A549 (cell line): ENCODE measurements around the gene PEX7.

ENCODE experiments used
- CBX2 ChIP-seq: fragments of 200-600 bp; sonication (generic); IDR thresholded peaks from 2 replicates; pipeline ENCODE4 v1.6.1; 2016; ENCODE audit warnings: low read depth, mild to moderate bottlenecking, borderline replicate concordance
- EHMT2 ChIP-seq: fragments of 200-600 bp; sonication (generic); IDR thresholded peaks from 2 replicates; pipeline ENCODE4 v1.6.1; 2016; ENCODE audit warnings: antibody characterized with exemption, low read depth, mild to moderate bottlenecking, moderate library complexity
- FOSL2 ChIP-seq, 2 experiments: fragments of 450-650 bp in 1 of 2; fragments of >200 bp in 1 of 2; sonication (Bioruptor Twin) in 1 of 2; formaldehyde crosslinking; IDR thresholded peaks; 2 replicates each; pipeline versions ENCODE4 v1.5.0 to v1.6.1; 2016 to 2020; ENCODE audit warnings: mild to moderate bottlenecking in 1 of 2, moderate library complexity in 1 of 2
- MYC ChIP-seq: IDR thresholded peaks from 2 replicates; pipeline ENCODE4 v1.6.1; 2012; ENCODE audit warnings: mild to moderate bottlenecking, inconsistent platforms, low read length, improper control_type of control experiment, borderline replicate concordance
- SREBF2 ChIP-seq: fragments of 450-650 bp; IDR thresholded peaks from 2 replicates; pipeline ENCODE4 v1.6.1; 2014; ENCODE audit warnings: mild to moderate bottlenecking, moderate library complexity
- TF ChIP-seq, protein P1 (sequence below): fragments of >200 bp; sonication (Bioruptor Twin); formaldehyde crosslinking; IDR thresholded peaks from 3 replicates; pipeline ENCODE4 v1.5.1; 2016
- TF ChIP-seq, protein P2 (sequence below): fragments of 200-600 bp; sonication (generic); IDR thresholded peaks from 2 replicates; pipeline ENCODE4 v1.6.1; 2016; ENCODE audit warnings: antibody characterized with exemption, mild to moderate bottlenecking, moderate library complexity
- TF ChIP-seq, protein P3 (sequence below): IDR thresholded peaks from 2 replicates; pipeline ENCODE4 v1.6.1; 2012

DNA sequence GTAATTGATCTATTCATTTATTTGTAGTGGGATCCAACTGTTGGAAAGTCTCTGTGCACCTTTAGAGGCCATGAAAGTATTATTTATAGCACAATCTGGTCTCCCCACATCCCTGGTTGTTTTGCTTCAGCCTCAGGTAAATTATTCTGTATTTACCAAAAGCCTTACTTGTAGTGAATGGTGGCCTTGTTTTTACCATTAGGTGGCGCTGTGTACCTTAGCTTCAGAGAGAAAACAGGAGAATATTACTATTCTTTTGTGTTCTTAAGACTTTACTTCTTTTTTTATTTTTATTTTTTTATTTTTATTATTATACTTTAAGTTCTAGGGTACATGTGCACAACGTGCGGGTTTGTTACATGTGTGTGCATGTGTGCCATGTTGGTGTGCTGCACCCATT, 23.7 kb downstream of the PEX7 start:
- TF ChIP-seq, protein P1, sequence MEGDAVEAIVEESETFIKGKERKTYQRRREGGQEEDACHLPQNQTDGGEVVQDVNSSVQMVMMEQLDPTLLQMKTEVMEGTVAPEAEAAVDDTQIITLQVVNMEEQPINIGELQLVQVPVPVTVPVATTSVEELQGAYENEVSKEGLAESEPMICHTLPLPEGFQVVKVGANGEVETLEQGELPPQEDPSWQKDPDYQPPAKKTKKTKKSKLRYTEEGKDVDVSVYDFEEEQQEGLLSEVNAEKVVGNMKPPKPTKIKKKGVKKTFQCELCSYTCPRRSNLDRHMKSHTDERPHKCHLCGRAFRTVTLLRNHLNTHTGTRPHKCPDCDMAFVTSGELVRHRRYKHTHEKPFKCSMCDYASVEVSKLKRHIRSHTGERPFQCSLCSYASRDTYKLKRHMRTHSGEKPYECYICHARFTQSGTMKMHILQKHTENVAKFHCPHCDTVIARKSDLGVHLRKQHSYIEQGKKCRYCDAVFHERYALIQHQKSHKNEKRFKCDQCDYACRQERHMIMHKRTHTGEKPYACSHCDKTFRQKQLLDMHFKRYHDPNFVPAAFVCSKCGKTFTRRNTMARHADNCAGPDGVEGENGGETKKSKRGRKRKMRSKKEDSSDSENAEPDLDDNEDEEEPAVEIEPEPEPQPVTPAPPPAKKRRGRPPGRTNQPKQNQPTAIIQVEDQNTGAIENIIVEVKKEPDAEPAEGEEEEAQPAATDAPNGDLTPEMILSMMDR = peak; percentile 56
- TF ChIP-seq CBX2 (no peak), FOSL2 (IDR thresholded peaks at IDR 0.05) (no peak), FOSL2 (CRISPR knock-in tag; IDR thresholded peaks at IDR 0.05) (no peak), MYC (no peak), SREBF2 (no peak), EHMT2 (no peak)
- TF ChIP-seq, protein P2, sequence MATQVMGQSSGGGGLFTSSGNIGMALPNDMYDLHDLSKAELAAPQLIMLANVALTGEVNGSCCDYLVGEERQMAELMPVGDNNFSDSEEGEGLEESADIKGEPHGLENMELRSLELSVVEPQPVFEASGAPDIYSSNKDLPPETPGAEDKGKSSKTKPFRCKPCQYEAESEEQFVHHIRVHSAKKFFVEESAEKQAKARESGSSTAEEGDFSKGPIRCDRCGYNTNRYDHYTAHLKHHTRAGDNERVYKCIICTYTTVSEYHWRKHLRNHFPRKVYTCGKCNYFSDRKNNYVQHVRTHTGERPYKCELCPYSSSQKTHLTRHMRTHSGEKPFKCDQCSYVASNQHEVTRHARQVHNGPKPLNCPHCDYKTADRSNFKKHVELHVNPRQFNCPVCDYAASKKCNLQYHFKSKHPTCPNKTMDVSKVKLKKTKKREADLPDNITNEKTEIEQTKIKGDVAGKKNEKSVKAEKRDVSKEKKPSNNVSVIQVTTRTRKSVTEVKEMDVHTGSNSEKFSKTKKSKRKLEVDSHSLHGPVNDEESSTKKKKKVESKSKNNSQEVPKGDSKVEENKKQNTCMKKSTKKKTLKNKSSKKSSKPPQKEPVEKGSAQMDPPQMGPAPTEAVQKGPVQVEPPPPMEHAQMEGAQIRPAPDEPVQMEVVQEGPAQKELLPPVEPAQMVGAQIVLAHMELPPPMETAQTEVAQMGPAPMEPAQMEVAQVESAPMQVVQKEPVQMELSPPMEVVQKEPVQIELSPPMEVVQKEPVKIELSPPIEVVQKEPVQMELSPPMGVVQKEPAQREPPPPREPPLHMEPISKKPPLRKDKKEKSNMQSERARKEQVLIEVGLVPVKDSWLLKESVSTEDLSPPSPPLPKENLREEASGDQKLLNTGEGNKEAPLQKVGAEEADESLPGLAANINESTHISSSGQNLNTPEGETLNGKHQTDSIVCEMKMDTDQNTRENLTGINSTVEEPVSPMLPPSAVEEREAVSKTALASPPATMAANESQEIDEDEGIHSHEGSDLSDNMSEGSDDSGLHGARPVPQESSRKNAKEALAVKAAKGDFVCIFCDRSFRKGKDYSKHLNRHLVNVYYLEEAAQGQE = no peak
- TF ChIP-seq, protein P3, sequence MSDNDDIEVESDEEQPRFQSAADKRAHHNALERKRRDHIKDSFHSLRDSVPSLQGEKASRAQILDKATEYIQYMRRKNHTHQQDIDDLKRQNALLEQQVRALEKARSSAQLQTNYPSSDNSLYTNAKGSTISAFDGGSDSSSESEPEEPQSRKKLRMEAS = no peak
